A549 treated with Hydrocortisone at 1 μM for 4 hours (cell line): ENCODE data around the gene HOXA5. TPM values are rescaled to one million over a fixed set of nuclear protein-coding genes. Genes with fewer than 3 reads are reported as not detected.

ENCODE experiments used
- total RNA-seq: library from RNA; stranded (reverse); fragments of 200-300 nt; extraction: Qiagen RNA extraction; gene quantifications from 5 replicates; pipeline ENCODE4 v1.2.3, GENCODE V29; 2022

Gene HOXA5
- total RNA-seq, 1 experiment from 2014 or later, result 4.1 TPM

Other genes starting within 250 kb of the HOXA5 start
- gene HOXA1, start 47.7 kb downstream of the HOXA5 start, total RNA-seq, result 2.4 to 3.6 TPM (median 3.3 TPM) in 5 replicates
- gene HOXA2, start 41.0 kb downstream of the HOXA5 start, total RNA-seq, result 0.53 to 0.81 TPM (median 0.69 TPM) in 5 replicates
- 1.4 to 2.3 TPM (median 1.7 TPM) in 5 replicates for gene HOXA4, start 12.9 kb downstream of the HOXA5 start, total RNA-seq
- gene HOXA6, start 4.1 kb upstream of the HOXA5 start, total RNA-seq, result 1.1 to 1.6 TPM (median 1.3 TPM) in 5 replicates
- 3.7 to 6.1 TPM (median 5.6 TPM) in 5 replicates for gene HOXA3, start 8.9 kb upstream of the HOXA5 start, total RNA-seq
- gene HOXA7, start 13.0 kb upstream of the HOXA5 start, total RNA-seq, result 4.2 to 5.2 TPM (median 4.8 TPM) in 5 replicates
- 0.32 to 0.67 TPM (median 0.54 TPM) in 5 replicates for gene HOXA9, start 21.9 kb upstream of the HOXA5 start, total RNA-seq
- 5.4 to 7.8 TPM (median 6.3 TPM) in 5 replicates for gene HOXA10, start 30.6 kb upstream of the HOXA5 start, total RNA-seq
- gene HOXA11, start 41.6 kb upstream of the HOXA5 start, total RNA-seq, result 0.58 to 0.68 TPM (median 0.63 TPM) in 5 replicates
- gene HOXA13, start 56.4 kb upstream of the HOXA5 start, total RNA-seq, result 2.0 to 2.7 TPM (median 2.2 TPM) in 5 replicates
- gene EVX1, start 99.1 kb upstream of the HOXA5 start, total RNA-seq, result 0.07 to 0.22 TPM (median 0.13 TPM) in 5 replicates